GM21528 (cell line): ENCODE measurements around the gene TNS1.

Experiments used
- ATAC-seq: cut with Tn5 transposase; IDR thresholded peaks from one replicate; pipeline ENCODE4 v1.9.1; 2021; ENCODE audit warnings: mild to moderate bottlenecking, moderate library complexity; ENCODE audit not compliant: unreplicated experiment, low FRiP score

TNS1 gene

DNA sequence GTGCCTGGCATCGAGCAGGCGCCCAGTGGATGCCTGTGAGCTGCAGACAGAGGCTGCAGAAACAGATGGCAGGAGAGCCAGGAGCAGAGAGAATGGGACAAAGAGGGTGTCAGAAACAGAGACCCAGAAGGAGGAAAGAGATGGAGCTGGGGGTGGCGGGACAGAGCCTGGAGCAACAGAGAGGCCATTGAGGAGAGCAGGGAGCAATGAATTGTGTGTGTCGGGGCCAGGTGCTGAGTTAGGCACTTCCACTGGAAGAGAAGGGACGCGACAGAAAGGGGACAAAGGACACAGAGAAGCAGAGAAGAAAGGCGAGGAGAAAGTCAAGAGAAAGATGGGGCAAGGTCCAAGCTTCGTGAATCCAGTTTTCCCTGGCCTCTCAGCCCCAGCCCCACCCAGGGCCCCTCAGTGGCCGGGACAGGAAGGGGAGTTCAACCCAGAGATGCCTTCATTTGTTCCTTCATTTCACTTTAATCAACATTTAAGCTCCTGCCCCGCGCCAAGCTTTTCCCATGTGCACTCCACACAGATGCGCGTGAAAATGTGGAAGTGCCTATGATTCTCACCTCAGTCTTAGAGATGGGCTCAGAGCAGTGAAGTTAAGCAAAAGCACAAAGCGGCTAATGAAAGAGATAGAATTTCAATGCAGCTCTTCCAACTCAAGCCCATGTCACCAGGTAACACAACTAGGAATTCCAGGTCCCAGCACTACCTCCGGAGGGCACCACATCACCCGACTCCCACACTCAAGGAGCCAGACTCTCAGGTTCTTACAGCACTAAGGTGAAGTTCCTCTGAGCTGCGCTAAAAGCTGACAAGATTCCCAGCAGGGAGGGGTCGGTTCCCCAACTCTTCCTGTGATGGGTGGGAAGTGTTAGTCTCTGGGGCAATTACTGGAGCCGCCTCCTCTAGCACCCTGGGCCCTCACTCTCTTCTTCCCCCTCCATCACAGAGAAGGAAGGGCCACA is 55.1 kb downstream of the TNS1 start:
- no peak for ATAC-seq

DNA sequence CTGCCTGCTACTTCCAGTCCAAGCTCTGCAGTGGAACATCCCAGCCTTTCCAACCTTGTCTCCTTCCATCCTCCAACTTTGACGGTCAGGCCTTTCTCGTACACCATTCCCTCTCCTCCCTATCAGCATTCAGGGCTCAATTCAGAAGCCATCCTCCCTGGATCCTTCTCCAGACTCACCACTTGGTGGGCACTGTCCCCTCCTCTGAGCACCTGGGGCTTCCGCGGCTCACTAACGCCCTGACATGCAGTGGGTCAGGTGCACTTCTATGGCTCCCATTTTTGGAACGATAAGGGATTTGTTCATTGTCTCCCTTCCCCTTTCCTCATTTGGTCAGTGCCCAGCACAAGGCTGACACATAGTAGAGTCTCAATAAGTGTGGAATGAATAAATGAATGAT is 56.7 kb downstream of the TNS1 start:
- no peak for ATAC-seq

DNA sequence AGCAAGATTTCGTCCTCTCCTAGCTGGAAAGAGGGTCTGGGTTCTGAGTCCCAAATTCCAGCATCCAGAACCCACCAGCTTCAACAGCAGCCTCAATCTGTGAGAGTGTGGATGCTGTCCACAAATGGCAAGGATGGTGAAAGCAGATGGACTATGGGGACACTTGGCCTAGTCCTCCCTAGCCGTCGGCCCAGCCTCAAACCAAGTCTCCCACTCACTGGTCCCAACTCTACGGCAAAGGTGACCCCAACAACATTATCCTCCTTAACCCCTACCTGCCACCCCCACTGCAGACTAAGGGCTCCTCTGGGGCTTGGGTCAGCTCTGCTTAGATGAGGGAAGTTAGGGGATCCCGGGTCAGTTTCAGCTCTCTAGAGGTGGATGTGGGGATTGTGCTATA is 57.3 kb downstream of the TNS1 start:
- ATAC-seq: no peak

DNA sequence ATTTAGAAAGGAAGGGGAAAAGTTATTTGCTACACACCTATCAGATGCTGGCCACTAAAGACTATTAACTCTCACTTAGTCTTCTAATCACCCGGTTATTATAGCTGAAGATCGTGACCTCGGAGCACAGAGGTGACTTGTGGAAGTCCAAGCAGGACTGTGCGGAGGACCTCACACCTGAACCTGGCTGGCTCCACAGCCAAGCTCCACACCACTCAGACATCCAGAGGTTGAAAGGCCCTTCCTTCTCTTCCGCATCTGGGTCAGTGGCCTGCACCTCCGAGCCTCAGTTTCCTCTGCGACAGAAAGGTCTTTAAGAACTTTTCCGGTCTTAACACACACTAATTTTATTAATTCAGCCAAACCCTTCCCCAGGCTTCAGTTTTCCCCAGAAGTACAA is 57.9 kb downstream of the TNS1 start:
- no peak for ATAC-seq

DNA sequence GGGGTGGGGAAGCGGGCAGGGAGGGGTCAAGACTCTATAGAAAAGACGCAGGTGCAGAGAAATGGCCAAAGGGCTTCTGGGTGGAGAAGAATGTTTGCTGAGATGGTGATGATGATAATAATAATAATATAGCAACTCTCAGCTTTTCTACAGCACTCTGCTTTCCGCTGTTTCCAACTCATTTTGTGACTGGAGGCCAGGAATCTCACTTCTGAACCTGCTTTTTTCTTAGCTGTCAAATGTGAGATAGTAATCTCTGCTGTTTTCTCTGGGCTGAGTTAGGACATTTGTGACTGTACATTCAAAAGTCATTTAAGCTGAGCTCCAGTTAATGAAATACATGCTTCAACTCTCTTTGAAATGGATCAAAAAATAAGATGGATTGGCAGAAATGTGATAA is 58.4 kb downstream of the TNS1 start:
- ATAC-seq: no peak

DNA sequence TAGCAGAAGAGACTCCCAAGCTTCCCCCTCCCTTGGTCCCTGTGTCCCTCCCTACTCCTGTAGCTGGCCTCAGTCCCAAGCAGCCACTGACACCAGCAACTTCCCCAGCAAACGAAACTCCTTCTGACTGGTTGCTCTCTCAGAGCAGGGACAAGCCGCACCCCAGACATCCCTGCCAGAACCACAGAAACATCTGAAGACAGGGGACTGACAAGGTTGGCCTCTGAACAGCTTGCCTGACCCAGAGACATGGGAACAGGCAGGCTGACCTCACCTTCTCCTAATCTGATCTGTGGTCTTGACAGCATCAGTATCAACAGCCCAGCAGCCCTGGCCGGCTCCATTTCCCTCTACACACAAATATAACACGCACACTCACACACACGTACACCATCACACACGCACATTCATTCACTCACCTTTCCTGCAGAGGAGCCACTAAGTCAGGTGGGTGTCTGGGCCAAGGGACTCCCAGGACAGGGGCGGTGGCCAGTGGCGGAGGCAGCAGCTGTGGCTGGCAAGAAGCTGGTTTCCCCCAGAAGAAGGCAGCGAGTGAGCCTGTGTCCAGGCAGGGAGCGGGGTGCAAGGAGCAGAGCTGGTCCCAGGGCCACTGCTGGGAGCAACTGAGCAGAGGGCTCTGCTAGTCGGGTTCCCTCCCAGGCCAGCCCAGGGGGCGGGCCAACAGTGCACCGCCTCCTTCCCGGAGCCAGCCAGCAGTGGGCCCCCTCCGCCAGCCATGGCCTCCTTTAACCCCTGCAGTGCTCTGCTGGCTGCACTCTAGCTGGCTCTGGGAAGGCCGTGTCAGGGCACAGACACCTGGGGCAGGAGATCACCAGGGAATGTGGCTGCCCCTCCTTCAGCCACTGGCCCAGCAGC is 59.1 kb downstream of the TNS1 start:
- no peak for ATAC-seq

DNA sequence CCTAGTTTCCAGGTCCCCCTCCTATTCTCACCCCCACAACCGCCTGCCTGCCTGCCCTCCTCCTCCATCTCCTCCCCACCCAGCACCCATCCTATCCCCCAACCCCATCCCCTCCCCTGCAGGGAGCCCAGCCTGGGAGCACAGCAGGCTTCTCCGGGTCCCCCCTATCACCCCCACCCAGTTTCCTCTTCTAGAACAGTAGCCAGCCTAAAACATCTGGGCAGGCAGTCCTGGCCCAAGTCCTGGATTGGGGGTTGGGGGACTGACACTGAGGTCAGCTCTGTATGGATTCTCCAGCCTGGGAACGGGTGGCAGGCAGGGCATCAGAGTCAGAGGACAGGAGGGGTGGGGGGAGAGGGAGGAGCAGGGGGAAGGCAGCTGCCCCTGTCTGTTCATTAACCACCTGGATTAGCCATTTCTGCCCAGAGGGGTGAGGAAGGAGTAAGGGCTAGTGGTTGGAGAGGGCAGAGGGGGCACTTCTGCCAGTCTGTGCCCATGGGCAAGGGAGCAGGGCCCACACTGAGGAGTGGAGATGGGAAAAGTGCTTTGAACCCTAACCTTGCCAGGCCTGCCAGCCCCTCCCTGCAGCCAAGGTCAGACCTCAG is 60.0 kb downstream of the TNS1 start:
- no peak for ATAC-seq

DNA sequence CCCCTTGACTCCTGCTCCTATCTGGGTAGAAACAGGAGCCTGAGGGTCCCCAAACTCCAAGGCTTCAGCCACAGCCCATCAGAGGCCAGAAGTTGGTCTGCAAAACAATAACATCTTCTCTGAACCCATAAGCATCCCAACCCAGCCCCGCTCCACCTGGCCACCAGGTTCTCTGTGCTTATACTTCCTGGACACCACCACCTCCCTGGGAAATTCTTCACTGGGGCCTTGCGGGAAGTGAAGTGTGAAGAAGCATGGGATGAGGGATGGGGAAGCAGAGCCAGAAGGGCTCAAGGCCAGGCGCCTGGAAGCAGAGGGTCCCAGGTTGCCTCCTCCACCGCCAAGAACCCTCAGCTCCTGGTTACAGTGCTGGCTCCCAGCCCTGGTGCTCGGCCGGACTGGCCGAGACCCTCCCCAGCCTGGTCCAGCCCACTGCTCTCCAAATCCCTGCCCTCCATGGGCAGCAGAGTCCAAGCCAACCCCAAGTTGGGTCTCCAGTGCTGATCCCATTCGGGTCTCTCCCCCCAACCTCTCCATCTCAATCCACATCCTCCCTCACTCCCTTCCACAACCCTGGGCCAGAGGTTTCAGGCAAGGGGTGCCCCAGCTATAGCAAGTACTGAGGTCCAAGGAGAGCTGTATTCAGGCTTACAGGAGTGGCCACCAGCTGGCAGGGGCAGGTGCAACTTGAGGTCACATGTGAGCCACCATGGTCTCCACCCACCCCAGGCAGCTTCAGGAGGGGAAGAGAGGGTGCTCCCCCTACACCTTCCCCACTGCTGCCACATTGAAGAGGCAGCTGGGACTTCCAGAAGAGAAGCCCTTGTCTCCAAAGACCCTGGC is 60.7 kb downstream of the TNS1 start:
- ATAC-seq: no peak

DNA sequence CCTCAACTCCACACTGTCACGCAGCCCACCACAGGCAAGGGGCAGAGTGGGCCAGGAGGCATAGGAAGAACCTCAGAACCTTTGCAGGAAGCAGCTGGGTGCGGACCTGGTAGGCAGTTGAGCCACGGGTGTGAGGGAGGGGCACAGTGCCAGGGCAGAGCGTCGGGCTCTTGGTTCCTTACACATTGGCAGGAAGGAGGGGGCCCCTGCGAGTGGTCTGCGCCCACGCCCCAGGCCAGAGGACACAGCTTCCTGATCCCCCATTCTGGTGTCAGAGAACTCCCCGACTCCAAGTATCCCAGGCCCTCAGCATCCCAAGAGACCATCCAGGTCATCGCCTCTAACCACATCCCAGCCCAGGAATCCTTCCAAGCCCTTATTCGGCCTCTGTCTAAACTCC is 61.5 kb downstream of the TNS1 start:
- ATAC-seq: no peak

DNA sequence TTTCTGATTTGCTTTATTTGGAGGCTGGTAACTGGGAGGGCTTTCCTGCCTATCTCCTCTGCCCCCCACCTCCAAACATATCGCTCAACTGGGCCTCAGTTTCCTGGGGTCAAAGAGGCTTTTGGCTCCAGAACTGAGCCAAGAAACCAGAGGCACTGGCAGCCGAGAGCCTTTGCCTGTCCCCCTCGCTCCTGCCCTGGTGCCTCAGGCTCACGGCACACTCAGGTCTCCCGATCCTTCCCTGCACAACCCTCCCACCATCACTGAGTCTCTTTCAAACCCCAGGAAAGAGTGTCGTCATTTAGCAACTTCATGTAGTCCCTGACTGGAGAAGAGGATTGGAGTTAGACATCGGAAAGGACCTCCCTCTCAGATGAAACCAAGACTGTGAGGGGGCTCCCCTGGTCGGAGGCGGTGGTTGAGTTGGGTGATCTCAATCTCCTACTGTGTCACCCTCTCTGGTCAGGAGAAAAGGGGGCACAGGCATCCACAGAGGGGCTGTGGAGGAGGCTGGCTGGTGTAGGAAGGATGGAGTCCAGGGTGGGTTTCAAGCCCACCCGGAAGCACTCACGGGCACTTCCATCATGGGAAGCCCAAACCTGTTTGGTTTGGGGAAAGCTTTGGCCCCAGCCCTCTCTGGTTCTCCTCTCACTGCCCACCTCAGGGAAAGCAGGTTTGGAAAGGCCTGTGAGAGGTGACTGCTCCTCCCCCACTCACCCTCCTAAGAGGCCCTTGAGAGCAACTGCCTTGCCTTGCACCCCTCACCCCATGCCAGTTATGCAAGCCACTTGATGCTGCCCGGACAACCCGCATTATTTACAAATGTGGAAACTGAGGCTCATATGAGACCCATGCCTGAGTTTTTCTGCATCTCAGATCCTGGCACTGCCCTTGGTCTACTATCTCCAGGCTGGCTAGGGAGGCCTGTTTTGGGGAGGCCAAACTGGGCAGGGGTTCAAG is 62.3 kb downstream of the TNS1 start:
- no peak for ATAC-seq

DNA sequence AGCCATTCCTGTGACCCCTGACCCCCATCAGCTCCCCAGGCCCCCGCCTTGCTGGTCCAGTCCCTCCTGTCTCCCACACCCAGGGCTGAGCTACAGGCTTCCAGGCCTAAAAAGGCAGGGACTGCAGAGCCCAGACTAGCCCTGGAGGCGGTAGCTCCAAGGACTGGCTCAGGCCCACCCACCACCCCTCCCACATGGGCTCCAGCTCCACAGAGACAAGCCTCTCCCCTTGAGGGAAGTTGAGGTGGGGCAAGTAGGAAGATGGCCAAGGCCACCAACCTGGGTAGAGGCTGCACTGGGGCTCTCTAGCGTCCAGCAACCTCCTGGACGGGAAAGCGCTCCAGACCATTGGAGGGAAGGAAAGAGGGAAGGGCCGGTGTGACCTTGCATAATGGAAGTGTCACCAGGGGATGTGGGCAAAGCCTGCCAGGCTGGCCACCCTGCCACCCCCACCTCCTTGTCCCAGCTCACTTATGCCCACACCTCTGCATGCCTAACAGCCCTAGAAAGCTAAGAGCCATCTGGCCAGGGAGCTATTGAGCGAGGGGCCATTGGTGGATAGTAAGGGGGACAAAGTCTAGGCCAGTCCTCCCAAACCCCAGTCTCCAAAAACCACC is 63.1 kb downstream of the TNS1 start:
- ATAC-seq: no peak

DNA sequence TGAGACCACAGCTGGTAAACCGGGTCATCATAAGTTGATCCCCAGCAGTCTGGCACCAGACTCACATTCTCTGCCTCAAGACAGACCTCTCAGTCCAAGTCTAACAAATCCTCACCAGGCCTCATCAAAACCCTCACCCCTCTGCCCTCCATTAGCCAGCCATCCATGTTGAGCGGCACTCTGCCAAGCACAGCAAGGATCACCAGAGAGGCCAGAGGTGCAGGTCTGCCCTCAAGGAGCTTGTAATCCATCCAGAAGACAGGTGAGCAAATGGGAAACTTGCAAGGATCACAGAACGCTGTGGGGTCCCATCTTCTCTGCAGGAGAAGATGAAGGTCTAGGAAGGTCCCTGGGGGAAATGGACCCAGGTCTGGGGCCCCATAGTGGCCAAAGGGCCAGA is 63.6 kb downstream of the TNS1 start:
- no peak for ATAC-seq

DNA sequence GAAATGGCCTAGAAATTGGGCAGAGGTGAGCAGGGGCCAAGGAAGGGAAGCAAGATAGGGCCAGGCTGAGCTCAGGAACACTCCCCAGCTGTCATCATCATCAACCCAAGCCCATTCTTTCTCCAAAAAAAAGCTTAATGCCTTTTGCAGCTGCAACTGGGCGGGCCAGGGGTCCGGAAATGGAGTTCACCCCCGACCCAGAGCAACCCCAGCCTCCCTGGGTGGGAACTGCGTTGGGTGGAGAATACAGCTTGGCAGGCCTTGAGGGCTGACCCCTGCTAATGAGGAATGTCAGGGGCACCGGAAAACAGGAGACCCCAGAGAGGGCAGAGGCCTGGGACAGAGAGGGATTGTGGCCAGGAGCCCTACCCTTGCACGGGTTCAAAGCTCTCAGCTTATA is 64.8 kb downstream of the TNS1 start:
- ATAC-seq: no peak

DNA sequence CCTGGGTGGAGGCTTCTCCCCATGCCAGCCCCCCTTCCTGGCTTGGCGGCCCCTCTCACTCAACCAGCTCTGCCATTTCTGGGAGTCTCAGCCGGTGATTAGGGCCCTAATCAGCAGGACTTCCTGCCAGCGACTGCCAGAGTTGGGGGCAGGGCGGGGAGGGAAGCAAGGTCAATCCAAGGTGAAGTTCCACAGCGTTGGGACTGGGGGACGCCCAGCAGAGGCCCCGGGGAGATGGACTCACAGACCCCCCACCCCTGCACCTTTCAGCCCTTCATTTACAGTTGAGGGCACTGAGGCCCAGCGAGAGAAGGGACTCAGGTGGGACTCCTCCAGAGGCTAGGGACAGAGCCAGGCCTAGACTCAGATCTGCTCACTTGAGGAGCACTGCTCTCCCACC is 65.3 kb downstream of the TNS1 start:
- ATAC-seq: no peak

DNA sequence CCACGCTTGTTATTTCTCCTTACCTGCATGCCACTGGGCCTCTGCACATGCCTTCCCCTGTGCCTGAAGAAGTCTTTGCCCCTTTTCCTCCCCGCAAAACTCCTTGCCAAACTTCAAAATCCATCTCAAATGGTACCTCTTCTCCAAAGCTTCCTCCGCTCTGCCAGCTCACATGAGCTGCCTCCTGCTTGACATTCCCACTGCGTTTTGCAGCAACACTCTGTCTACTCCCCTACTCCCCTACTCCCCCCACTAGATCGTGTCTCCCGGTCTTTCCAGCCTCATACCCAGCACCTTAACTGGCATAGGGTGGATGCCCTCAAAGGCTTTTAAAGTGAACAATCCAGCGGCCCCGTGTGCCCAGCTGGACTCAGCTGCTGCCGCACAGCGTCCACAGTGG is 65.8 kb downstream of the TNS1 start:
- no peak for ATAC-seq

DNA sequence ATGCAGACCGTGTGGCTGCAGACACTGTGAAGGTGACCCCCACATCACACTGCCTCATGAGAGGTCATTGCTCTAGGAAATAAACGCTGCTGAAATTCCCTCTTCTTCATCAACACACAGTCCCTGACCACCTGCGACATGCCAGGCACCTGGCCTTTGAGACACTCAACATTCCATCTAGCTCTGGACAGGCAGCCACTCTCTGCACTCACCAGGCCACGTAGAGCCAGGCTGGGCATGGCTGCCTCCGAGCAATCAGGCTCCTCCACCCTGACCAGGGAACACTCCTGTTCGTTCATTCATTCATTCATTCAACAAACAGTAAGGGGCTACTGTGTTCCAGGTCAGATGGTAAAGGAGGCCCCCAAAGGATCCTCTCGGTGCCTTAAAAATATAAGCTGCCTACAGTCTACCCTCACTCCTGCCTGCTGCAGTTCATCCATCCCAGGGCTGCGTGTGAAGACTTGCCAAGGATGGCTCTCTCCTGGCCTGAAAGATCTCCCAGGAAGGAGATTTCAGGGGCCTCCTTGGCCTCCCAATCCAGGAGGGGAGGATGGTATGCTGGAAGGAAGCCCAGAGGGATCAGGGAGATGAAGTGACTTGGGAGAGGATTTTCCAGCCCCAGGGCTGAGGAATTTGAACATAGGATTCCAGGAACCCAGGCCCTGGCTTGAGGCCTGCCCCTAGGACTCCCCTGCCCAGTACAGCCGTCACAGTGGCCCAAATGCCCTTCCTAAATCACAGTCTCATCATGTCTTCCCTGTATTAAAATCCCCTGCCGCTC is 66.7 kb downstream of the TNS1 start:
- ATAC-seq: no peak

DNA sequence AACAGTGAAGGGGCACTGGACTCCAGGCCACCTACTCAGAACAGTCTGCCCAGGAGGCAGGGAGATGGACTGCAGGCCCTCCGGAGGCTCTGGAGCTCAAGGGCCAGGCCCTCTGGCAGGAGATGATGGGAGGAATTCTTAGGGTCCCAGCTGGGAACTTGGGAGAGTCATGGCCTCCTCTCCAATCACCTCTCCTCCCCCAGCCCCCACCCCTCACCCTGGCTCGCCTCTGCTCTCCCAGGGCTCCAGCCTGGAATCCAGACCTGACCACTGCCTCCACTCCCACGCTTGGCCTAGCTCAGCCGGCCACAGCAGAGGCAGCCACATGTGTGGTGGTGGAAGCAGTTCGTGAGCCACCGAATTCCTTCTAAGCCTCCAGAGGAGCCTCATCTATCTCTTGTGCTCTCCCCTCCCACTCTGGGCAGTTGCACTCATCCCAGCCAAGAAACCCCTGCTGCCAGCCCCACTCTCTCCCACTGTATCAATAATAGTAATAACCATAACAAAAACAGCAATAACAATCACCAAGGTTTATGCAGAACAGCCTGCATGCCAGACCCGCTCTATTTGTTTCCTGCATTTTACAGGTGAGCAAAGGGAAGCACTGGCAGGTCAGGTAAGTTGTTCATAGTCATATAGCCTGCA is 67.4 kb downstream of the TNS1 start:
- ATAC-seq: no peak
